ENCODE results near the gene PTPRK.

PTPRK gene

DNA sequence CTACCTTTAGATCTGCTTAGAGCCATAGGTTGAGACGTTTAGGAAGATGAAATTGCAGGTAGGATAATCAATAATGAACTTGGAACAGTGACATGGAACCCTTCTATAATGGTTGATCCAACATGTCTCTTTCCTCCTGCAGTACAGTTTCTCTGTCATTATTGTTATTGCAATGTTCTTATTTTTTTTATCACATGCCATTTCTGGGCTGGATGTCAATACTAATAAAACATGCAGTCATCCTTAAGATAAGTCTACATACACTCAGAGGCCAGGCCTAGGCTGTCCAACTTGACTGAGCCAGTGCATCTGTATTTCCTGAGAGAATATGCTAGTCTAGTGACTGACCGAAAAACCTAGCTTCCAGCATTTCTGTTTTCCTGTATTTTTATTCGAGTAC, 544.3 kb downstream of the PTPRK start:
- in situ Hi-C loops (cut with MboI; ENCODE audit: low pct_unique_long_range_greater_than_20kb, low sequenced_read_pairs), result no loop called here
- DNase-seq, result no peak

DNA sequence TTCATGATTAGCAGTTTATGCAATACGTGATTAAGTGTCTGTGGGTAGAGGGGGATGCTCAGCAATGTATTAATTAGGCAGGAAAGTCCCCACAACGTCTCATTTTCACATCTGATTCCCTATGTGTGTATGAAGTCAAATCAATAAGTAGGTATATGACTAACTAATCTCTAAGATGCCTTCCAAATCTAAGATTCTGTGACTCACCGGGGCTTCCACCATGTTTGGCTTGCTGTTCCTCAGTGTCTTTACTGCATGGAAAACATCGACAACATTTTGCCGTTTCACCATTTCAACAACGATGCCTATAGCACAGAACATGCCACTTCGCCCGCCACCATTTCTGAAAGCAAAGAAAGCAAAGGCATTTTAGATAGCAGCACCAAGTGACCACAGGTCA, 547.6 kb downstream of the PTPRK start:
- in situ Hi-C loops (cut with MboI; ENCODE audit: low pct_unique_long_range_greater_than_20kb, low sequenced_read_pairs), result no loop called here
- DNase-seq, result no peak

DNA sequence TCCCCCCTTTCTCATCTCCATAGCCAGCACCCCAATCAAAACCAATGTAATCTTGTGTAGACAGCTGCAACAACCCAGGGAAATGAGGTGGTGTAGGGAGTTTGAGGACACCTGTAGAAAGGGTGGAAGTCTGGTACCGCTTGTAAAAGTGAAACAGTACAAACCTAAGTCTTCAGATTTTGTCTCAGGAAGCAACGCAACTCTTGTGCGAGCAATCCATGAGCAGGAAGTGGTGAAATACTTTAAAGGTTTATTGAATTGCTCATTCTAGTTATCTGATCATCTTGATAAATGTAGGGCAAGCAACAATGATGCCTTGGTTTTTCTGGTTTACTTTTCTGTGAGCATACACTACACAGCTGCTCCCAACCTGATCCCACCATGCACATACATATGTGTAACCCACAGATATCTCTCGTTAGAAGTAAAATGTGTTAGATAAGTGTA, 548.4 kb downstream of the PTPRK start:
- in situ Hi-C loops (cut with MboI; ENCODE audit: low pct_unique_long_range_greater_than_20kb, low sequenced_read_pairs), result no loop called here

DNA sequence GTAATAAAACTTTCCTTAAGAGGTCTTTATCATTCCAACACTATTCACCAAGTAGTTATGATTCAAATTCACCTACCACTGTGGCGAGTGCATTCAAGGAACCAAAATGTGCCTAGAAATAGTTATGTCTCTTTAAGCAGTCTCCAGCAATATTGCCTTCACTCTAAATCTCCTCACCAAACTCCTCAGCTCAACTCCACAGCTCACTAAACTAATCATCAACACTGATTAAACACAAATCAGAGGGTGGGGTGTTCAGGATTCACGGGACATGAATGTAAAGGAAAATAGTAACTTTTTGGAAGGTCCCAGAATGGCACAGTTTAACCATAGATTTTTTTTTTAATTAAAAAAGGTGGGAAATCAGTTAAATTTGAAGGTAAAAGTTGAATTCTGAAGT, 549.0 kb downstream of the PTPRK start:
- DNase-seq, result no peak
- in situ Hi-C loops (cut with MboI; ENCODE audit: low pct_unique_long_range_greater_than_20kb, low sequenced_read_pairs), result no loop called here

More for the DNA sequence above, 548.4 kb downstream of the PTPRK start:
- DNase-seq, result peak; percentile 14

DNA sequence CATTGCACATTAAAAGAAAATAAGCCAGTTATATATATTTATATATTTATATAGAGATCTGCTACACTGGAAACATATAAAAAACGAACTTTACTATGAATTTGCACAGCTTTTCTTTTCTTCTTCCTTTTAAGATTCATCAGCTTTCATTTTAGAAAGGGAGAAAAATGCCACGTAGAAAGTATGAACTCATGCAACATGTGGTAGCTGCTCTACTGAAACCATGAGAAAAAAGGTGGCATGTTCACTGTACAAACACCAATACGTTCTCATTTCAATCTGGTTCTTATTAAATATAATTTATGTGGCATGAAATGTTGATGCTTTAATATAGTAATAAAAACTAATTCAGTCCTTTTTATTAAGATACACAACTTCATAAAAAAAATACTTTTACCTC, 550.7 kb downstream of the PTPRK start:
- in situ Hi-C loops (cut with MboI; ENCODE audit: low pct_unique_long_range_greater_than_20kb, low sequenced_read_pairs), result no loop called here
- DNase-seq, result no peak

DNA sequence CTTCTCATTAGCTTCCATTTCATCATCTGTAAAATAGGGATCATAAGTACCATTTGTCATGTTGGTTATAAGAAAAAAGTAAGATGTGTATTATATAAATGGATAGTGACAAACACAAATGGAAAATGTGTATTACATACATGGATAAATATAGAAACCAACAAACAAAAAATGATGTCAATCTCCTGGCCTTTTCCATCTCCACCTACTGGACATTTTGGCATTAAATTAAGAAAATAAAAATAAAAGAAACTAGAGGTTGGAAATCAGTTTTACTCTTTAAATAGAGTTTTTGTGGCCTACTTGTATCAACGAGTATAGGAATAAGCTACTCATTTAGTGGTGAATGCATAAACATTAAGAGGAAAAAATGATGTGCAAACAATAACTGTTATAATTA, 552.0 kb downstream of the PTPRK start:
- DNase-seq, result no peak
- in situ Hi-C loops (cut with MboI; ENCODE audit: low pct_unique_long_range_greater_than_20kb, low sequenced_read_pairs), result no loop called here

DNA sequence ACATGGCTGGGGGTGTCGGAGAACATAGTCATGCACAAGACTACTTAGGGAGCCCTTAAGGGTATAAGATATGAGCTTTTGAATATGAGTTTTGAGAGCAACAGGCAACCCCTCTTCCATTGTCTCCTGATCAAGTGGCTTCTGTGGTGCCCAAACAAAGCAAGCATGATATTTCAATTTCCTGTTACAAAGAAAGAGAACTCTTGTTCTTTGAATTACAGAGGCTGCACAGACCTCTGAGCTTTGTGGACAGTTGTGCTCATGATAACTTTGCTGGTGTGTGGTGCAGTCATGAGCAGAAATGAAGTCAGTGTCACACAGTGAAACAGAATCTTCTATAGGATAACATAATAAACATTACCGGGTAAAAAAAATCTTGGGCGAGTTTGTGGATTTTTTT, 552.7 kb downstream of the PTPRK start:
- no peak for DNase-seq
- in situ Hi-C loops (cut with MboI; ENCODE audit: low pct_unique_long_range_greater_than_20kb, low sequenced_read_pairs), result no loop called here

DNA sequence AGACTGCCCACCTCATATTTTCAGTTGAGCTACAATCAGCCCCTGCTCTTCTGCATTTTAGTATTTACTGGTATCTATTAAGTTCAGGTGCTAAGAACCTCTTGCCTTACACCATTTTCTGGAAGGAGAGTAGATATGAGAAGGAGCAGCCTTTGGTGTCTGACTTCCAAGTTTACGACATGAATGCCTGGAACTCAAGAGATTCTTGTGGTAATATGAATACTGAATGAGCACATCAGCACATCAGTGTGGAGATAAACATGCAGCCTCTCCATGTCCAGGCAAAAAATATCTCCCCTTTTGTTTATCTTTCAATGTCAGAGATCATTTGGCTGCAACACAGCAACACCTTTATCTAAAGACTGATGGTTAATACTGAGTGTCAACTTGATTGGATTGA, 553.8 kb downstream of the PTPRK start:
- no peak for DNase-seq
- in situ Hi-C loops (cut with MboI; ENCODE audit: low pct_unique_long_range_greater_than_20kb, low sequenced_read_pairs), result no loop called here

DNA sequence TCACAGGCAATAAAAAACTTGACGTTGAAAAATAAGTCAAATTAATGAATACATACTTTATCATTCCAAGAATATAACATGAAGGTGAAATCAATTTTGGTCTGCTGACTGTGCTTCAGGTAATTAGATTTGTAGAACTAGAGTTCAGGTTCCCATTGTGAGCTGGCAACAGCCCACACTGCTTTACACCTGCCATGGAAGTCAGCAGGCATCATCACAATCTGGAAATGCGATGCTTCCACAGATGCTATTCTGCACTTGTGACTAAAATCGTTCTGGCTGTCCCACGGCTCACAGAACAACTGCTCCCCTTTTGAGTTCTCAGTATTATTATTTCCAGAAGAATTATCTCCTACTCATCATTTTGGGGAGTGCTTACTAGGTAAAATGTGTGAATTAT, 556.9 kb downstream of the PTPRK start:
- in situ Hi-C loops (cut with MboI; ENCODE audit: low pct_unique_long_range_greater_than_20kb, low sequenced_read_pairs), result no loop called here
- no peak for DNase-seq

DNA sequence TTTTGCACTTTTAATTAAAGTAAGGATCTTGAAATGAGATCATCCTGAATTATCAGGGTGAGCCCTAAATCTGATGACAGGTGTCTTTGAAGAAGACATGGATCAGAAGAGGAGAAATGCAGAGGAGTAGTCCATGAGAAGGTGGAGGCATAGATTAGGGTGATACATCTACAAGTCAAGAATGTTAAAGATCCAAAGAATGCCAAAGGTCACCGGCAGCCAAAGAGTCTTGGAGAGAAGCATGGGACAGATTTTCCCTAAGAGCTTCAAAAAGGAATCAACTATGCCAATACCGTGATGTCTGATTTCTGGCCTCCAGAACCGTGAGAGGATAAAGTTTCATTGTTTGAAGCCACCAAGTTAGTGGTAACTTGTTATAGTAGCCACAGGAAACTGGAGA, 560.5 kb downstream of the PTPRK start:
- DNase-seq, result no peak
- in situ Hi-C loops (cut with MboI; ENCODE audit: low pct_unique_long_range_greater_than_20kb, low sequenced_read_pairs), result no loop called here

DNA sequence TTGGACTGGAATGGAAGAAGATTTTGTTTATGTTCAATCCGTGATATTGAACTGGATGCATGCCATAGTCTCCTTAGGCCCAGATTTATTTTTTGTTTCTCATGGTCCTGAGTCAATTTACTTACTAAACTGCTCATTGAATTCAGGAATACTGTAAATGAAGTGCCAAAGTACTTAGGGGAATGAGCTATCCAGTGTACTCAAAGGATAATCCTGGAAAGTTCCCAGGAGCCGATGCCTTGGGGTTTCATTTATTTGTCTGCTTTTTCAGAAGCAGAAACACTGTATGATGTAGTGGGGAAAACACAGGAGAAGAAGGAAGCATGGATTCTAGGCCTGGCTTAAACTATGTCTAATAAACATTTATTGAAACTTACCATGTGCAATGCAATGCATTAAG, 563.4 kb downstream of the PTPRK start:
- DNase-seq, result no peak

DNA sequence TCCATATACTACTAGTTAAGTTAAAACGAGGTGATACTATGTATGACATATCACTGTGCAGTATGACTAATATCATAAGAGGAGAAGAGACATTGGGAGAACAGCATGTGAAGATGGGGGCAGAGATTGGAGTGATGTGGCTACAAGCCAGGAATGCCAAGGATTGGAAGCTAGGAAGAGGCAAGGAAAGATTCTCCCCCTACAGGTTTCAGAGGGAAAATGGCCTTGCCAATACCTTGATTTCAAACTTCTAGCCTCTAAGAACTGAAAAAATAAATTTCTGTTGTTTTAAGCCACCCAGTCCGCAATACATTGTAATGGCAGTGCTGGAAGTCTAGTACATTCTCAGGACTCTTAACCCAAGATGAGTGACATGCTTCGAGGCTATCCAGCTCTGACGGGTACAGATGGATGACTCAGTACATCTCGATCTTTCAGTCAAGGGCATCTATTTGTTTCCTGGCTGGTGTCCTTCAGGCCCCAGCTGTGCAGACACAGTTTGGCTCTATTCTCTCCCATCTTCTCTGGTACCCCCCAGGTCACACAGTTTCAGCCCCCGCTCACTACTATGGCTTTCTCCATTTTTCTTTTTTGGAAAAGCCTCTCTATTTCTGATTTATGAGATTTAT, 564.0 kb downstream of the PTPRK start:
- in situ Hi-C loops (cut with MboI; ENCODE audit: low pct_unique_long_range_greater_than_20kb, low sequenced_read_pairs), result no loop called here
- no peak for DNase-seq

More for the DNA sequence above, 563.4 kb downstream of the PTPRK start:
- in situ Hi-C loops (cut with MboI; ENCODE audit: low pct_unique_long_range_greater_than_20kb, low sequenced_read_pairs), result no loop called here

DNA sequence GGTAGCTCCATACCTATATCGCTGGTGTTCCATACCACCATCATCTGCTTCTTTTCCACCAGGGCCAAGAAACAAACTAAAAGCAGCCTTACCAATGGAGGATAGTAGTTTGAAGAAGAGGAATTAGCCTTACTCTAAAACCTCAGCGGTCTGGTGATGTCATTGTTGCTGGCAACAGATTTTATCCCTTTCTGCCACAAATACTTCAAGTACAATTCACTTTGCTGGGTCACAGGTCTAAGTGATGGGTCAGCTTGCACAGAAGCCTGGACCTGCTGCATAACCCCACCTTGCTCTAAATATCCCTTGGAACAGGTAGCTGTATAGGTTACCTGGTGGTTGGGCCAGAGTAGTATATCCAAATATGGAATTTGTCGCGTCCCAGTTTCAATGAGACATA, 566.3 kb downstream of the PTPRK start:
- in situ Hi-C loops (cut with MboI; ENCODE audit: low pct_unique_long_range_greater_than_20kb, low sequenced_read_pairs), result no loop called here
- no peak for DNase-seq

DNA sequence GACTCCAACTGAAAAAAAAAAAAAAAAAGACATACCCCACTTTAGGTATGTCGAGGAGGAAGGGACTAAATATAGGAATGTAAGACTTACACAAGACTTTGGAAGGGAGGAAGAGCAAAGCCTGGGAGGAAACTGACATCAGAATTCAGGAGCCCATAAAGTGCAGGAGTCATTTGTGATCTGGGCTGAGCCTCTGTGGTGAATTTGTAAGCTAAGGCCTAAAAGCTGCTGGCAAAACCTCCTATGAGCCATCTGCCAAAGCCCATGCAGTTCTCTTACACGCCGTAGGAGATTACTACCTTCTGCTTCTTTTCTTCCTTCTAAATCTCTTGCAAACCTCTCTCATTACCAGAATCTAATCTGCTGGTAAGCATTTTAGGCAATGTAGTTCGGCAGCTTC, 567.6 kb downstream of the PTPRK start:
- in situ Hi-C loops (cut with MboI; ENCODE audit: low pct_unique_long_range_greater_than_20kb, low sequenced_read_pairs), result no loop called here

DNA sequence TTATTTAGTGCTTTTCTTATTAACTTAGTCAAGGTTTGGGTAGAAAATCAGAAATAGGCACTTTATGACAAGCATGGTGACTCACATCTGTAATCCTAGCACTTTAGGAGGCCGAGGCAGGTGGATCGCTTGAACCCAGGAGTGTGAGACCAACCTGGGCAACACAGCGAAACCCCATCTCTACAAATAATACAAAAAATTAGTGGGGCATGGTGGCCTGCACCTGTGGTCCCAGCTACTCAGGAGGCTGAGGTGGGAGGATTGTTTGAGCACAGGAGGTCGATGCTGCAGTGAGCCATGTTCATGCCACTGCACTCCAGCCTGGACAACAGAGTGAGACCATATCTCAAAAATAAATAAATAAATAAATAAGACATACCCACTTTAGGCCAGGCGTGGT, 568.2 kb downstream of the PTPRK start:
- no peak for DNase-seq
- in situ Hi-C loops (cut with MboI; ENCODE audit: low pct_unique_long_range_greater_than_20kb, low sequenced_read_pairs), result no loop called here

More for the DNA sequence above, 567.6 kb downstream of the PTPRK start:
- no peak for DNase-seq

DNA sequence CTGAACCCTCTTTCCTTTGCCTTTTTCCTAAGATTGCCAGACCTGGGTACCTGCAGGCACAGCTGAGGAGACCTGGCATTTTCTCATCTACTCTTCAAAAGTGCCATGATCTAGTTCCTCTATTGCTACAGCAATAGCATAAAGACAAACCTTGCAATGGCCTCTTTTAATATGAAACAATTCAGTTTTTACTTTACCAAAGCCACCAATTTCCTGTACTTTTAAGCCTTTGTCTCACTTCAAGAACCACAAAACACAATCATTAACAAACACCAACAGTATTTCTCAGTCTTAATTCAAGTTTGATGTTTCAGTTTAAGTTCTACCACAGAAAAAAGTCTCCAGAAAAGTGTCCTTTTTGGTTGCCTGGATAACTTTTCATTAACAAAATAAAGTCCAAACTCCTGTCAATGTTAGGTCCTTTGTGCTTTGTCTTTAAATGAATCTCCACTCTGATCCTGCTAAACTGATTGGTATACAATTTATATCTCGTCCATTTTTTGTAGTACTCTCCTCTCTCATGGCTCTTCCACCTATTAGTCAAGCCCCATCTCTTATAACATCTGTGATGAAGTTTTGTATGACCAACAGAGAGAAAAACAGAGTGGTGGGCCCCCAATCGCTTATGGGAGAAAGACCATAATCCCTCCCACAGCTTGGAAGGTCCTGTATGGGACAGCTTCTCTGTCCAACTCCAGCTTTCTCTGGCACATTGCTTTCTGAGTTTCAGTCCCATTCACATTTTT, 569.1 kb downstream of the PTPRK start:
- no peak for DNase-seq
- in situ Hi-C loops (cut with MboI; ENCODE audit: low pct_unique_long_range_greater_than_20kb, low sequenced_read_pairs), result no loop called here

DNA sequence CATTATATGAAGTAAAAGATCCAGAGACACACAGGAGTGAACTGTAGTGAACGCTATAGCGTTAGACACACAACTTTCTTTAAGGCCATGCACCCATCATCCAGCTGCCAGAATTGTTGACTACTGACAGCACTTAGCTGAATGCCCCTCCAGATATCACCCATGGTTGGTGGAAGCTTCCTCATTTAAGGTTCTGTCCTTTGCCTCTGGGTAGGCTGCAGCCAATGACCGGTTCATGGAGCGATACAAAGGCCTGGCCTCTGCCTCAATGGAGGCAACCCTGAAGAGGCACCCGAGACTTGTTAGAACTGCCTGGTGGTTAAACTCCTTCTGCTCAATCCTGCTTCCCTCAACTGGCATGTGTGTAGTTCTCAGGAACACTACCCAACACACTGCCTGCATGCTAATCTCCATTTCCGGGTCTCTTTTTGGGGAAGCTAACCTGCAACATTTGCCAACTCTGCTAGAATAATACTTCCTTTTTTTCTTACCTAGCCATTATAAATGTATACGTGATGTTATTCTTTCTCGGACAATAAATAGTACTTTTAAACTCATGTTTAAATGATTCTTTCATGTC, 569.7 kb downstream of the PTPRK start:
- peak; percentile 89 for DNase-seq

DNA sequence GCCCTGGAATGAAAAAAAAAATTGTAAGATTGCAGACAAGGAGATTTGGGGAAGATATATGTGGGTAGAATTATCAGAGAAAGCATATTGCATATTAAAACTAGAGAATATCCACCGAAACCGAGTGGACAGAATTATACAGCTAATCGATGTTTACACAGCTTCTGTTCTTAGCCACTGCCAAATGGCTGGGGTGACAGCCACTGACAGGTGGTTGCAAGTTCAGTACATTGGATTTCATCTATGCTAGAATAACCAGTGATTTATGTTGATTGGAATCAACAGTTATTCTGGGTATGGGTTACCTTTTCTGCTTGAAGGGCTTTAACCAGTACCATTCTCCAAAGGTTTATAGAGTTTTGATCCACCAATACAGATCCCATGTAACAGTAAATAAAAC, 571.1 kb downstream of the PTPRK start:
- no peak for DNase-seq
- in situ Hi-C loops (cut with MboI; ENCODE audit: low pct_unique_long_range_greater_than_20kb, low sequenced_read_pairs), result no loop called here

More for the DNA sequence above, 569.7 kb downstream of the PTPRK start:
- in situ Hi-C loops (cut with MboI; ENCODE audit: low pct_unique_long_range_greater_than_20kb, low sequenced_read_pairs), result no loop called here

DNA sequence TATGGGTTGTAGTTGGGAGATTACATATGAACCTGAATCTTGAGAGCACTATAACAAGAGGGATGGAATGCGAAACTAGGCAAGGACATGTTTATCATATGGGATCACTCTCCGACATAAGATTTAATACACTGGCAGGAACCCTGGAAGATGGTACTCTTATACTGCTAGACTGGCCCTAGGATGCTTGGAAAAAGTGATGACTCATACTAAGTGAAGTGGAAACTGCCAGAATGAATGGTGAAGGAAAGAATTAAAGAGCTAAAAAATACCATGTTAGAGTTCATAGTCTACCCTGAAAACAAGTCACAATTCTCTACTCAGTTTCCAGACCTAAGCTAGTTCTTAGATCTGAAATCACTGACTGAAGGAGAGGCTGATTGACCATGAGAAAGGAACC, 574.0 kb downstream of the PTPRK start:
- in situ Hi-C loops (cut with MboI; ENCODE audit: low pct_unique_long_range_greater_than_20kb, low sequenced_read_pairs), result no loop called here
- no peak for DNase-seq

DNA sequence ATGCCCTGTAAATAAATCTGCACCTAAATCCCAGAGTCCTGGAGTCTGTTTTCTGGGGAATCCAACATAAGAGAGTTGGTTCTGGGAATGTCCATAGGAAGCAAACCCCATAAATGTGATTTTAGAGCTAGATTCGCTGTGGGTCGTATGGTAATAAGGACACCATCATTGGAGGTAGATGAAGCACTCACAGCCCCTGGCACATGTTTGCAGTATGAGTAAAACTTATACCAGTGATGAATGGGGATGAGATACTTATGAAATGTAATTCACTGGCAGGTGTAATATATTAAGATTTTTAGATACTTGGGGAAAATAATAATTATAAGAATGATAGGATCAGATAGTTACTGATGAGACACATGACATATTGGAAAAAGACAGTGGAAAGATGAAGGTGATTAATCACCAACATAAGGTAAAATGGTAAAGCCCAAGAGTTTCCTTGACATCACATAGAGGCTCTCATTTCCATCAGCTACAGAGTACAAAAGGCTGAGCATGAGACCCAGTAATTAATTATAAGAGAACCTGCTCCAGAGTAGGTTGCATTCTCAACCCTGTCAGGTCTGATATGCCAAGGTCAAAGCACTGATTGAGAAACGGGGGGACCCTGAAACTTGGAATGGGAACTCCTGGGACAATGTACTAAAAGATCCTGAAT, 574.8 kb downstream of the PTPRK start:
- in situ Hi-C loops (cut with MboI; ENCODE audit: low pct_unique_long_range_greater_than_20kb, low sequenced_read_pairs), result no loop called here
- DNase-seq, result no peak

Data from KBM-7 (cell line).